HG03571 (cell line): ENCODE measurements around the gene IRX4.

Experiments
- ATAC-seq: cut with Tn5 transposase; IDR thresholded peaks from one replicate; pipeline ENCODE4 v1.9.1; 2021; ENCODE audit not compliant: unreplicated experiment

IRX4 gene

DNA sequence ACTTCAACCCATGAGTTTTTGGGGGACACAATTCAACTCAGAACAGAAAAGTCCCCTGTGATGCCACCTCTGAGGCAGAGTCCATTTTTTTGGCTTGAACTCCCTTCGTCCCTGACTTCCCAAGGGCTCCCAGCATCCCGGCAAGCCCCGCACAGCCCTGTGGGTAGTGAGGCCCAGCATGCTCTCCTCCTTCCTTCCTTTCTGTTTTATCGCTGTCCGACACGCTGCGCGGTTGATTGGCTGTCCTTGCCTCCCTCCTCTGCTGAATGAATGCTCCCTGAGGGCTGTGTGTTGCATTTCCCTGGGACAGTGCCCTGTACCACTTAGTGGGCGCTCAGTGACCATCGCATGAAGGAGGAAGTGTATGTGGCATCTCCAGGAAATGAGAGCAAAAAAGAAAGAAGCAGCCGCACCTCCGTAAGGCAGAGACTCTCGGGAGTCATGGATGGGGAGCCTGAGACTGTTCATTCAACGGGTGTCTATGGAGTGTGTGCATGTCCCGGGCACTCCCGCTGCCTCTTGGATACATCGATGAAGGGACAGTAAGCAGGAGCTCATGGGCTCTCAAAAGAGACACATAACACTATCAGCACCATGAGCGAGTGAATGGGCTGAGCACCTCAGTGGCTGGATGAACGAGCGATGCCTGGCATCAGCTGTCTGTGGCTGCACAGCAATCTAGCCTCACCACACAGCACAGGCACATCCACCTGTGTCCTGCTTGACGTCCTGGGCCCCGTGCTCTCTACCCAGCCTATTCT, 10.1 kb upstream of the IRX4 start:
- ATAC-seq = no peak

DNA sequence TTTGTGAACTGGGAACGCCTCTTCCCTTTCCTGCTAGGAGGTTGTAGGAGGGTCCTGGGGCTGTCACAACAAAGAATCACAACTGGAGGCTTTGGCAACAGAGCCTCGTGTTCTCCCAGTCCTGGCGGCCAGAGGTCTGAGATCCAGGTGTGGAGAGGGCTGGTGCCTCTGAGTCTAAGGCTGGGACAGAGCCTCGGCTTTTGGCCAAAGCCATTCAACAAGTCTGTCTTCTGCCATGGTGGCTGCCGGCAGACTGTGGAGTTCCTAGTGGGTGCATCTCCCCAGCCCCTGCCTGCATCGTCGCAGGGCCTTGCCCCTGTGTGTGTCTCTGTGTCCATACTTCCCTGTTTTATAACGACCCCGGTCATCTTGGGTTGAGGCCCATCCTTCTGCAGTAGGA, 9.5 kb upstream of the IRX4 start:
- no peak for ATAC-seq

DNA sequence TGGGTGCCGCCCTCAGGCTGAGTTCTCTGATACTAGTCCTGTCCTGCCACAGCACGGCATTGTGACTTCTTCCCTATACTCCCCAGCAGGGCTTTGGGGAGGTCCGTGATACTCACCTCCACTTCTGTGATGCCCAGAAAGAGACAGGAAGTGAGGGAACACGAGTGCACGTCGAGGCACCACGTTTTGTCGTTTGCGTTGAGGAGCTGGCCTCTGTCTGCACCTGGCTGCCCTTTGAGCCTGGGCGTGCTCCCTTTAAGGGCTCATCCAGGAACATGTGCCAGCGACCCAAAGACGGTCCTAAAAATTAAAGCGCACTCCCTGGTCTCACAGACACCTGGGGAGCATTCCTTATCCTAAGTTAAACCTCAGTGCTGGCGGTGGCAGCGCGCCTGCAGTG, 8.7 kb upstream of the IRX4 start:
- no peak for ATAC-seq

DNA sequence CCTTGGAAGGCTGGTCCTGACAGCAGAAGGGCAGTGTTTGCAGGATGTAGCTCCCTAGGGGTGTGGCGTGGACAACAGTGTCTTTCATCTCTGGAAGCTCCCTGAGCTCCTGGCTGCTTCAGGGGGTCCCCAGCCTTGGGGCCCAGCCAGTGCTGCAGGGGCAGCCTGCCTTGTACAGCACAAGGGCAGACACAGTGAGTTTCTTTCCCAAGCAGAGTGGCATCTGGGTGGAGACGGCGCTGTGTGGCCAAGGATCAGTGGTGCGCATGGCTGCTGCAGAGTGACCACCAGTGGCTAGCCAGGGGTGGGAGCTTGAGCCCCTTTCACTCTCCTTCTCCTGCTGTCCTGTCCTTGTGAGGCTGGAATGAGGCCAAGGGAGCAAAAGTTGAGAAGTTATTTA, 7.6 kb upstream of the IRX4 start:
- ATAC-seq = no peak

DNA sequence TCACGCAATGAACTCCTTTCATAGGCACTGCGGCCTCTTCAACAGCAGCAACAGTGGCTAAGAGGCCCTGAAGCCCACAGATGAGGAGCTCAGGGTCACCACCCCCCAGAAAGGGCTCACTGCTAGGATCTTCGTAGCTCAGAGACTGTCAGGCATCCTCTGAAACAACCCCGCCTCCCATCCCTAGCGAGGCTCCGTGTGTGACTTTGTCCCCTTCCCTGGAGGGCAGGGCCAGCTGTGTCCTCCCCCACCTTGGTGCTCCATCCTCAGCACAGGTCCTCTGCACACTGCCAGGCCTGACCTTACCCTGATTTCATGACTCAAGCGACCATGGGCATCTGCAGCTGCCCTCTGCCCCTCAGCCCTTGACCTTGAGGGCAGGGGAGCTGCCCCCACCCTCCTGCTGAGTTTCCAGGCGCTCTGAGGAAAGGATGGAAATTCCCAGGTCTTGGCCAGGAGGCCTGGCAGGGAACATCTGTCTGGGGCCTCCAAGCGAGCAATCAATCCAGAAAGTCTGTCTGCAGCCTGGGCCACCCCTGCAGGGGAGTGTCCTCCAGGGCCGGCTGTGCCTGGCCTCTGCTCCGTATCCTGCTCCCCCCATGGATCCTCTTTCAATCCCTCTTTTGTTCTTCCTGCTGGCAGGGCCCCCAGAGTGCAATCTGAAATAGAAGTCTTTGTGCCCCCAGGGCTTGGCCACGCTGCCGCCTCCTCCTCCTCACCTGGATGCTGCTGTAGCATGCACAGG, 6.8 kb upstream of the IRX4 start:
- no peak for ATAC-seq

DNA sequence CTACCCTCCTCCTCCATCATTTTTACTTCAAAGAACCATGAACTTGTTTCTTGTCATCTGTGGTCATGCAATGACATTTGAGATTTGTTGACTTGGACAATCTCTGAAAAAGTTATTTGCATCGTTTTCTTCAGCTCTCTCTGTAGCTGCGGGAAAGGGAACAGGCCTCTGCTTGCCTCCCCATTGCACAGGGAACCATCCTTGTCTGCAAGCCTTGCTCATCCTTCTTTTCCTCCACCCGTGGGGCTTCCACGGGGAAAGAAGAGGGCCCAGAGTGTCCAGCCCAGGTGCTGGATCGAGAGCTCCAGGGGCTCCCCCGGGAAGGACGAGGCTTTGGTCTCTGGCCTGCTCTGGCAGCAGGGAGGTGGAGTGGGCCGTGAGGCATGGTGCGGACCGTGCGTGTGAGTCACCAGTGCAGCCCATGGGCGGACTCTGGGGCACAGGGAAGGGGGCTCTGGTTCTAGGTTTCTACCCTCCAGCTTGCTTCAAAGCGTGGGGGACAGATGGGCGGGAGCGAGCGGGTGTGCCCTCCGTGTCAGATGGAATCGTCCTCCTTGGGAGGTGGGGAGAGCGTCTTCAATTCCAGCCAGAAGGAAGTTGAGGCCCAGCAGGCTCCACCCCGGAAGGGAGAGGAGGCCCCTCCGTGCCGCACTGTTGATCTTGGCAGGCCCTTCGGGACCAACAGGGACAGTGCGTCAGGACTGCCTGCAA, 6.0 kb upstream of the IRX4 start:
- no peak for ATAC-seq

DNA sequence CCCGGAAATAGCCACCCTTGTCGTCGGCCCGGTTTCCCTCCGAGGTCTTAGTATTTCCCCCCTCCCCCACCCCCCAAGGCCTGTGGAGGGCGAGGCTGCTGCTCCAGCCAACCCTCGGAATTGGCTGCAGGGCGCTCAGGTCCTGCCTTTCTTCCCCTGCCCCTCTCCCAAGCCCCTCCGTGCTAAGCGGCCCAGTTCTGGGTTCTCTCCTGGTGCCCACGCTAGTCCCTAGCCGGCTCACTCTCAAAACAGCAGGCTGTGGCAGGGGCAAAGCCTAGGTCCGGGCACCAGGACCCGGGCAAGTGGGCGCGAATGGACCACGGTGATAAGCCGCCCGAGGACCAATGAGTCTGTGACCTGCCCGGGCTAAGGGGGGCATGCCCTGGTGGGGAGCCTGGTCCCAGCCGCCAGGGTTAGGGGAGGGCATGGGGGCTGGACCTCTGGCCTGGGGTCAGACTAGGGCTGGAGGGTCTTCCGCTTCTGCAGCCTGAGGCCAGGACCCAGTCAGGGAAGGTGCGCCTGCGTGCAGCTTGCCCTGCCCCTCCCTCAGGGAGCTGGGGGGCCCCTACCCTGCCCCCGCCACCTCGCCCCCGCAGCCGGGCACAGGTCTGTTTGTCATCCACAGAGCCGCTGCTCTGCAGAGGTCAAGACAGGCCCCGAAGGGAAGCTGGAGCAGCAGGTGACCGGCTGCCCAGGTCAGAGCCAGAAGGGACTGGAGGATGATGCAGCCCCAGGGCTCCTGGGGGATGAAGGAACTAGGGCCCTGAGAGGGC, 5.0 kb upstream of the IRX4 start:
- no peak for ATAC-seq

DNA sequence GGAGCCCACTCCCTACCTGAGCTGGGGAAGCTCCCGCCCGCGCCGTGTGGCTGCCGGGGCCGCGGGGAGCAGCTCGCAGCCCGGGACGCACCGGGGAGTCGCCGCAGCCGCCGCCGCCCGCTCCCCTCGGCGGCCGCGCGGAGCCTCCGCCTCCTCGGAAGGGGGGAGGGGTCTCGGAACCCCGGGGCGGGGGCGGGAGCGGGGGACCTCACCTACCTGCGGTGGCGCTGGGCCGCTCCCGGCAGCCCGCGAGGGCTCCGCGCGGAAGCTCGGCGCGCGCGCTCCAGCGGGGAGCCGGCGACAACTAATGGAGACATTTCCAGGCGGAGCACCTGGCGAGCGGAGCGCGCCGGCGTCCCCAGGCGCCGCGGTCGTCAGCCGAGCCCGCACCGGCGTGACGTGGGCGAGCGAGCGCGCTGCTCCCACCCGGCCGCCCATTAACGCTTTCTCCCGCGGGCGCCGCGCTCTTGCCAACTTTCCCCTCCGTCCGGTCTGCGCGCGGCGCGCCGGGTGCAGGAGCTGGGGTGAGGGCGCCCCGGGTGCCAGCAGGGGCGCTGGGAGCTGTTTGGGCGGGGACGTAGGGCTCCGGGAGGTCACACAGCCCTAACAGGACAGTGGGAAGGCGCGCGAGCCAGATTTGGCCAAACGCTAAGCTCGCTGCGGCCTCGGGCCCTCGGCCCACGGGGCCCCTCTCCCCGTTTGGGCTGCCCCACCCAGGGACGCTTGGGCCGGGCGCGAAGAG, 4.3 kb upstream of the IRX4 start:
- ATAC-seq = no peak

DNA sequence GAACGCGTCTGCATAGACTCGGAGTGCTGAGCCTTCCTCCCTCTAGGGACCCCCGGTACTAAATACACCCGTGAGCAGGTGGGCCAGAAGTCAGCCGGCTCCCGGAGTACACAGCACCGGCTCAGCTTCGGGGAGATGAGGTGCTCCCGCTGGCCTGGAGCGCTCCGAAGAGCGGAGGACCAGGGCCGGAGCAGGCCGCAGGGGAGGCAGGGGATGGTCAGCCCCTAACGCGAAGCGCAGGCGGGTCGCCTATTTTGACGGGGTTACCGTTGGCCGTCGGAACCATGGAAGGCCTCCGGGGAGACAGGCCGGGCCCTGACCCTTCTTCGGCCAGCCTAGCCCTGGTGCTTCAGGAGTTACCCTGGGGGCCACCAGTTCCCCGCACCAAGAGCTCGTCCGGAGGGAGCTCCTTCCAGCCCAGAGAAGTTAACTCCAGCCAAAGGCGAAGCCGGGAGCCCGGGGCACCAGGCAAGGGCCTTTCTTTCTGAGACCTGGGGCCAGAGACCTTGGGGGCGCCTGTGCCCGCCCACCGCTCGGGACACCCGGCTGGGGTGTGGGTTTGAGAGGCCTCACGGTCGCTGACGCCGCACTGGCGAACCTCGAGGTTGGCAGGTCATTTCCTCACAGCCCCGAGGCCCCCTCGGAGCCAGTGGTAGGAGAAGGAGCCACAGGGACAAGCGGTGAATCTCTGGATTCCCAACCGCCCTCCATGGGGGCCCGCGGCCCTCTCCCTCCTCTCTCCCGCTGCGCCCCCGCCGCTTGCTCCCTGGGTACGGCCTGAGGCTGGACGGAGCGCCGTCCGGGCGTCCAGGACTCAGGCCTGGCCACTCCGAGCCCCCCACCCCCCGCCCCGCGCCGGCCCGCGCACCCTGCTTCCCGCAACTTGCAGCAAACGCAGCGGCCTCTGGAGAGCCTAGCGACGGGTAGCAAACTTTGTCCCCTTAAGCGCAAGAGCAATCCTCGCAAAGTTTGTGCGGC, 3.4 kb upstream of the IRX4 start:
- no peak for ATAC-seq

DNA sequence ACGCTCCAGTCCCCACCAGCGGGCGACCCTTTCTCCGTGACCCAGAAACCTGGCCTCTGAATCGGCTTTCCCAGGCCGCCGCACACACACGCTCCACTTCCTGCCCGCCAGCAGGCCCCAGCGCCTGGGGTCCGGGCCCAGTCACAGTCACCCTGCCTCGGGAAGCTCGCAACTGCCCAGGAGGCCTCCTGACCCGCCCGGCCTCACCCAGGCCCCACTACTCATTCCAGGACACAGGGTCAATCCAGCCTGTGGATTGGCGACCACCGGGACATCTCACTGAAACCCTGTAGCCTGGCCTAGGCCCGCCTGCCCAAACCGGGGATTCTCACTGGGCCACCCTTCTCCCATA, 2.7 kb upstream of the IRX4 start:
- ATAC-seq = no peak

DNA sequence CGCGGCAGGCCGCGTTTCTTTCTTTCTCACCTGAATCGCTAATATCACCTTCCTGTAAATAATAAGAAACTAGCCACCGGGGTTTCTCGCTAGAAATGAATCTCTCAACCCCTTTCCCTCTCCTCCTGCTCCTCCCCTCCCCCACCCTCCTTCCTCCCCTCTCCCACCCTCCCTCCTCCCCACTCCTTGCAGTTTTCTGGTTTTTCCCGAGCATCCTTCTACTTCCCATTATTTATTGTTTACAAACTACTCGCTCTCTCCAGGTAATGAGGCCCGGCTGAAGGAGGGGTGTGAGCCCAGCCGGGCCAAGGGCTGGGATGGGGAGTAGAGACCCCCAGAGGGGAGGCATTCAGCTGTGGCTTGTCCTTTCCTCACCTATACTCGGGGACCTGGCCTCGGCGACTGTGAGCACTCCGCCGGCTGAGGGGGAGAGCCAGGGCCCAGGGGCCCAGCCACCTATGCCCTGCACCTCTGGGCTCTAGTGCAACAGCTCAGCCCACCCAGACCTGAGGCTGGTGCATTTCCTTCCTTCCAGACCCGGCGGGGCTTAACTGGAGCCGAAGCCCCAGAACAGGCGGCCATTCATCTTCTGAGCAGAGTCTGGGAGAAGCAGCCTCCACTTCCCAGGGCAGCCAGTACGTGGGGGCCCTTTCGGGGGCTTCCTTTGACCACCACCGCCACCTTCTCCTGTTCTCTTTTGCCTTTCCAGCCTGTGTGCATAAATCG, 2.1 kb upstream of the IRX4 start:
- ATAC-seq = no peak

DNA sequence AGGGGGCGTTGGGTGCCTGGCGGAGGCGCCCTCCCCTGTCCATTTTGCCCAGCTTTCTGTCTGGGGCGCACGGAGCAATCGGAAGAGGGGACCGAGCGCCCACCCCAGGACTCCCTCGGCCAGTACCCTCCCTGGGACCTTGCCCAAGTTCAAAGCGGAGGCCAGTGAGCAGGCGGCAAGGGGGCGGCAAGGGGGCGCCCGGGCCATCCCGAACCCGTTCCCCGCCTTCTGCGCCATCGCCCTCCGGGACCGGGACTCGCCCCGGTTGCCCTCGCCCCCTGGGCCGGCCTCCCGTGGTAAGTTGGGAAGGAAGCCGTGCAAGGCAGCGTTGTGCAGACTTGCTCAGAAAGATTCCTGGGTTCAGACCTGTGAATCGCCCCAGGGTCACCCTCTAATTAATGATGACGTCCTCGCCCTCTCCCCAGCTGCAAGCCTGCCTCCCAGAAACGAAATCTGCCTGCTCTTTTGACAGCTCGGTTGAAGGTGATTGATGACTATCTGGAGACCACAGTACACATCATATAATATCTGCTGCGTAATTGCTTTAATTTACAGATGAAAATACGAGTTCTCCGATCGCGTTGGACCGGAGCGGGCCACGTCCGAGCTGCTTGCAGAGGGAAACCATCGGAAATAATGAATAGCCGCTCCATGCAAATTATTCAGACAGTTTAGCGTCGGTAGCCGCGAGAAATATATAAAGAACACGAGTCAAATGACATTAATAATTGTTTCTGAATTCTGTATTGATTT, 1.4 kb upstream of the IRX4 start:
- no peak for ATAC-seq

DNA sequence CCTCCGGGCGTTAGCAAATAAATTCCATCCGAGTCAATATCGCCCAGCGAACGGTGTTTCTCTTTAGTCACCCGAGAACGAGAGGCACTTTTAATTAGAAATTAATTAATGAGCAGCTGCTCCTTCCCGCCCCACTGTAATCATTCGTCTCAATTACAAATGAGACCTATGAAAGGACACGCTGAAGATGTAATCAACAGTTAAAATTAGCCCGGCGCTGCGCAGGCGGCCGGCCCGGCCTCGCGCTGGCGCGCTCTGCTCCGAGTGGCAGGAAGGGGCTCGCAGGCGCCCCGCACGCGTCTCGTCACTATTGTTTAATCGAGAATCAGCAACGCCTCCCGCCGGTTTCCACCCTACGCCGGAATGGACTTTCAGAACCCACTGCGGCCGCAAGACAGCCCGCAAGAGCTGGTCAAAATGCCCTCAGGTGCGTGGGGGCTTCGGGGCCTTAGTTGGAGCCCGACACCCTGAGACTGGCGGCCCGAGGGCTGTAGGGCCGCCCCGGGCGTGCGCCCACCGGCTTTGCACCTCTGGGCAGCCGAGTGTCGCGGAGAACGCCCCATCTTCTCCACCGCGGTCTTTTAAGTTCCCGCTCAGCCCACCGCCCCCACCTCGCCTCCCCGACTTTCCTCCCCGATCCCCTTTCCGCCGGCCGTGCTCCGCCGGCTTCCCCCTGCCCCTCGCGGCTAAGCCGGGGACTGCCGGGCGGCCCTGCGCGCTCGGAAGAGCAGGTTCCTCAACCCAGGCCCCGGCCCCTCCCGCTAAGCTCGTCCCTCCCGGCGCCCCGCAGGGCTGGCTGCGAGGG, 597 bp upstream of the IRX4 start:
- ATAC-seq = no peak

DNA sequence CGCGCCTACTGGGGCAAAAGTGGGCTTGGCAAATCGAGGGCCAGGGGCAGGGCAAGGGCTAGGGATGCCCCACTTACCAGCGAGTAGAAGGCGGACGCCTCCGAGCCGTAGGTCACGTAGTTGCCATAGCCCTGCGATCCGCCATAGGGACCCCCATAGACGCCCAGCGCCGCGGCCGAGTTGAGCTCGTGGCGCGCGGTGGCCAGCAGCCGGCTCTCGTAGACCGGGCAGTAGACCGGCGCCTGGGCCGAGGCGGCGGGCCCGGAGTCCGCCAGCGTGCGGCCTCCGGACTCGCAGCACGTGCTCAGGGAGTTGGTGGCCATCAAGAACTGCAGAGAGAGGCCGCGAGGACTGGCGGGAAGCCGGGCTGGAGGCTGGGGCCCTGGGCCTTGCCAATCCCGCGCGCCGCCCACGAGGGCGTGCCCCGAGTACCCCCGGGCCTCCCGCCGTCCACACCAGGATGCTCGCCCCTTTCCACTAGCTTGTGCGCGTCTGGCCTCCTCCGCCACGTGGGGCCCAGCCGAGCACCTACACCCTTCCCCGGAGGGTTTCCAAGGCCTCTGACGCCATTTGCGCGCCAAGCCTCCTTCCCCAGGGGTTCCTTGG, 891 bp downstream of the IRX4 start:
- no peak for ATAC-seq

DNA sequence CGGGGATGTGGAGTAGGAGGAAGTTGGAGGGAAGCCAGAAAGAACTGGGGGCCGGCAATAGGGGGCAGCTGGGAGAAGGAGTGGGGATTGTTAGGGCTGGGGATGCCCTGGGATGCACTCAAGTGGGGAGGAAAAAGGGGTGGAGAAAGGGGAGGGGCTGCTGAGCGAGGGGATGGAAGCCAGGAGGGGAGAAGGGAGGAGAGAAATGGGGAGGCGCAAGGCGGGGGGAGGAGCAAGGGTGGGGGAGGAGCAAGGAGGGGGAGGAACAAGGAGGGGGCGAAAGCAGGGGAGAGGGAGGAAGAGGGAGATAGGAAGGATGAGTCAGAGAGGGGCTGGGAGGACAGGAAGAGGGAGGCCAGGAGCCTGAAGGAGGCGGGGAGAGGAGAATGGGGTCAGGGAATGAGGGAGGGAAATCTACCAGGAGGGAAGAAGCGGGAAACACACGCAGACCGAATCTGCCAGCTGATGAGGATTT, 1.6 kb downstream of the IRX4 start:
- no peak for ATAC-seq

DNA sequence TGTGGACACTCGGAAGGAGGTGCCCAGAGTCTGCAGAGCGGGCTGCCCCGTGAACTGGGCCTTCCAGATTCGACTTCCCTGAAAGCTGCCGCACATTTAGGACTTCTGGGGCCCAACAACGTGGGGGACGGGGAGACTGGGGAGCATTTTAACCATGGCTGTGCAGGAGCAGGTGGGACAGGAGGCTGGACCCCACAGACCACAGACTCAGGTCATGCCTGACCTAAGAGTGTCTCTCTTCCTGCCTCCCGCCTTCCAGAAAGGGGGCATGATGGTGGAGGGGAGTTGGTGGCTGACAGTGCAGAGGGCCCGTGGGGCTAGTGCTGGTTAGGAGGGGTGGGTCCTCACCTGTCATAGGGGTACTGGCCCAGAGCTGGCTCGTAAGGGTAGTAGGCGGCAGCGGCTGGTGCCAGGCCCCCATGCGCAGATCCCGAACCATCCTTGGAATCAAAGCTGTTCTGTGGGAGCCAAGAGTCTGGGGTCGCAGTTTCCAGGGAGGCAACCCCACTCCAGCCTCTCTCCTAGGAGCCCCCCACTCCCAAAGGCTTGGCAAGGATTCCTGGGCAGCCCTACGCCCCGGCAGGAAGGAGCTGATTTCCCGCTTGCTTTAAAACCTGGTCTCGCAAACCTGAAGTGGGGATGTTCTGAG, 2.2 kb downstream of the IRX4 start:
- ATAC-seq = no peak
